SK-N-DZ (cell line): Measurements from ENCODE around the gene ESPL1.

ENCODE experiments used
- DNase-seq: peaks from one replicate; pipeline ENCODE4 v3.0.0-alpha.2; 2015; ENCODE audit warnings: low spot score

The ESPL1 gene

GRCh38 chr12:53230108-53230845 is 37.8 kb upstream of the ESPL1 start:
- DNase-seq: no peak

GRCh38 chr12:53231671-53231920 is 36.5 kb upstream of the ESPL1 start:
- DNase-seq: no peak

GRCh38 chr12:53231921-53232645 is 36.0 kb upstream of the ESPL1 start, which contains the start of gene RARG:
TSS of gene RARG (minus strand) at chr12:53232209. CDS start at chr12:53227545, 4,664 bp downstream.
- no peak for DNase-seq

GRCh38 chr12:53232646-53233461 is 35.2 kb upstream of the ESPL1 start:
- DNase-seq: no peak

GRCh38 chr12:53233671-53234121 is 34.4 kb upstream of the ESPL1 start:
- DNase-seq: no peak

- peak; percentile 45 for DNase-seq
Measured at GRCh38 chr12:53234271-53234914, 33.7 kb upstream of the ESPL1 start.

GRCh38 chr12:53235164-53235563 is 32.9 kb upstream of the ESPL1 start:
- no peak for DNase-seq

- no peak for DNase-seq
Measured at GRCh38 chr12:53235742-53236442, 32.2 kb upstream of the ESPL1 start.

- DNase-seq: no peak
Measured at GRCh38 chr12:53236443-53237111, 31.5 kb upstream of the ESPL1 start.

GRCh38 chr12:53239643-53240258 is 28.3 kb upstream of the ESPL1 start:
- no peak for DNase-seq

- DNase-seq: no peak
Measured at GRCh38 chr12:53241623-53242412, 26.3 kb upstream of the ESPL1 start.

GRCh38 chr12:53244337-53244736 is 23.8 kb upstream of the ESPL1 start:
- DNase-seq: peak; percentile 56

GRCh38 chr12:53245286-53245685 is 22.8 kb upstream of the ESPL1 start:
- no peak for DNase-seq

GRCh38 chr12:53251477-53252348 is 16.4 kb upstream of the ESPL1 start:
- peak; percentile 83 for DNase-seq

- no peak for DNase-seq
Measured at GRCh38 chr12:53252349-53252916, 15.7 kb upstream of the ESPL1 start.

- no peak for DNase-seq
Measured at GRCh38 chr12:53253298-53253697, 14.8 kb upstream of the ESPL1 start.

GRCh38 chr12:53254816-53255545 is 13.1 kb upstream of the ESPL1 start:
- DNase-seq: no peak
